ENCODE measurements around the gene LCN15.
"Not testable (repeated sequence)": the region's sequence is repeated elsewhere in the genome, so short reads cannot be mapped to it uniquely, and the experiment has no call there.

The LCN15 gene

GRCh38 chr9:136792321-136793085, 28.2 kb upstream of the LCN15 start:
- no peak for FAIRE-seq
- no peak for TF ChIP-seq CTCF (IDR thresholded peaks at IDR 0.05; ENCODE audit: insufficient read depth, missing control alignments)
- DNase-seq (ENCODE audit: insufficient read length, low spot score) = no peak

GRCh38 chr9:136791516-136792276, 27.4 kb upstream of the LCN15 start:
- no peak for DNase-seq (ENCODE audit: insufficient read length, low spot score)
- no peak for FAIRE-seq
- peak; percentile 43 for TF ChIP-seq CTCF (IDR thresholded peaks at IDR 0.05; ENCODE audit: insufficient read depth, missing control alignments)

GRCh38 chr9:136790640-136791515, 26.6 kb upstream of the LCN15 start, which contains the start of gene TMEM141:
Gene TMEM141 (plus strand): TSS chr9:136791344. CDS start chr9:136791371, 27 bp downstream.
- DNase-seq (ENCODE audit: insufficient read length, low spot score) = peak; percentile 93
- no peak for TF ChIP-seq CTCF (IDR thresholded peaks at IDR 0.05; ENCODE audit: insufficient read depth, missing control alignments)
- no peak for FAIRE-seq

- FAIRE-seq = no peak
- TF ChIP-seq CTCF (IDR thresholded peaks at IDR 0.05; ENCODE audit: insufficient read depth, missing control alignments) = no peak
- DNase-seq (ENCODE audit: insufficient read length, low spot score) = no peak
Observed at GRCh38 chr9:136789523-136789937, 25.2 kb upstream of the LCN15 start.

- DNase-seq (ENCODE audit: insufficient read length, low spot score); FAIRE-seq: not testable (repeated sequence)
Observed at GRCh38 chr9:136788644-136789522, 24.6 kb upstream of the LCN15 start.

- DNase-seq (ENCODE audit: insufficient read length, low spot score) (no peak), FAIRE-seq (no peak)
- peak; percentile 96 for TF ChIP-seq CTCF (IDR thresholded peaks at IDR 0.05; ENCODE audit: insufficient read depth, missing control alignments)
Observed at GRCh38 chr9:136787690-136788400, 23.5 kb upstream of the LCN15 start.

- not testable (repeated sequence) for FAIRE-seq
Observed at GRCh38 chr9:136786983-136787382, 22.7 kb upstream of the LCN15 start.

More at GRCh38 chr9:136786983-136787382, 22.7 kb upstream of the LCN15 start:
- DNase-seq (ENCODE audit: insufficient read length, low spot score) = not testable (repeated sequence)
